ENCODE results near the gene ARHGAP18. TPM values are rescaled to one million over a fixed set of nuclear protein-coding genes. Genes with fewer than 3 reads are reported as not detected.

Gene ARHGAP18
- total and polyA plus RNA-seq, 3 donors from 2014 or later = 15.8 to 29.8 (median 23.8) TPM

GRCh38 chr6:129565811-129566210 lies 144.2 kb downstream of the ARHGAP18 start:
- peak overlapping the region in 1 of 2 donors; percentile 55 for H3K27ac ChIP-seq
- TF ChIP-seq CTCF (IDR thresholded peaks at IDR 0.05) = no peak
- no peak for TF ChIP-seq POLR2A (IDR thresholded peaks at IDR 0.05)
- DNase-seq = peak; percentile 74
- peaks cover 2% of the 10 kb centered on the region for H3K4me1 ChIP-seq
- no peak overlapping the region for H3K4me3 ChIP-seq
- H3K36me3 ChIP-seq (ENCODE audit: low read depth, missing control alignments) = no peaks in the 10 kb centered on the region
- no peaks in the 10 kb centered on the region for H3K27me3 ChIP-seq
- intact Hi-C loops (cut with DNase I; ENCODE audit: low total_unique reads) = no loop called here
- WGBS, 2 donors = 42 to 58% methylated on average over 2 of the region's 2 CpGs
- H3K9me3 ChIP-seq = no peaks in the 10 kb centered on the region

GRCh38 chr6:129565366-129565765 lies 144.6 kb downstream of the ARHGAP18 start:
- intact Hi-C loops (cut with DNase I; ENCODE audit: low total_unique reads) = no loop called here
- Histone ChIP-seq H3K27ac (peak overlapping the region in 1 of 2 donors; percentile 55), H3K27me3 (no peaks in the 10 kb centered on the region), H3K4me3 (no peak overlapping the region), H3K4me1 (peaks cover 2% of the 10 kb centered on the region), H3K9me3 (no peaks in the 10 kb centered on the region), H3K36me3 (ENCODE audit: low read depth, missing control alignments) (no peaks in the 10 kb centered on the region)
- TF ChIP-seq POLR2A (IDR thresholded peaks at IDR 0.05) = no peak
- TF ChIP-seq CTCF (IDR thresholded peaks at IDR 0.05) = no peak
- WGBS, 2 donors = 64 to 74% methylated on average over 4 of the region's 4 CpGs
- DNase-seq = no peak

GRCh38 chr6:129558248-129558647 lies 151.7 kb downstream of the ARHGAP18 start:
- Histone ChIP-seq H3K27me3 (no peaks in the 10 kb centered on the region), H3K9me3 (no peaks in the 10 kb centered on the region), H3K4me3 (no peak overlapping the region), H3K4me1 (no peaks in the 10 kb centered on the region), H3K36me3 (ENCODE audit: low read depth, missing control alignments) (no peaks in the 10 kb centered on the region), H3K27ac (no peak overlapping the region)
- intact Hi-C loops (cut with DNase I; ENCODE audit: low total_unique reads) = no loop called here
- WGBS, 2 donors = 82 to 89% methylated on average over 1 of the region's 1 CpG
- TF ChIP-seq CTCF (IDR thresholded peaks at IDR 0.05) (no peak), POLR2A (IDR thresholded peaks at IDR 0.05) (no peak)
- DNase-seq = no peak

- H3K4me3 ChIP-seq = no peak overlapping the region
- DNase-seq = no peak
- no peaks in the 10 kb centered on the region for H3K4me1 ChIP-seq
- WGBS, 2 donors = 69 to 78% methylated on average over 5 of the region's 5 CpGs
- H3K9me3 ChIP-seq = no peaks in the 10 kb centered on the region
- TF ChIP-seq POLR2A (IDR thresholded peaks at IDR 0.05) (no peak), CTCF (IDR thresholded peaks at IDR 0.05) (no peak)
- no peak overlapping the region for H3K27ac ChIP-seq
- no peaks in the 10 kb centered on the region for H3K27me3 ChIP-seq
- intact Hi-C loops (cut with DNase I; ENCODE audit: low total_unique reads) = no loop called here
- no peaks in the 10 kb centered on the region for H3K36me3 ChIP-seq (ENCODE audit: low read depth, missing control alignments)
Measured at GRCh38 chr6:129555206-129555832, 154.7 kb downstream of the ARHGAP18 start.

GRCh38 chr6:129552413-129552812 lies 157.6 kb downstream of the ARHGAP18 start:
- no peak for DNase-seq
- Histone ChIP-seq H3K36me3 (ENCODE audit: low read depth, missing control alignments) (no peaks in the 10 kb centered on the region), H3K9me3 (no peaks in the 10 kb centered on the region), H3K4me3 (no peak overlapping the region), H3K27me3 (no peaks in the 10 kb centered on the region), H3K4me1 (no peaks in the 10 kb centered on the region), H3K27ac (no peak overlapping the region)
- TF ChIP-seq POLR2A (IDR thresholded peaks at IDR 0.05) (no peak), CTCF (IDR thresholded peaks at IDR 0.05) (no peak)
- intact Hi-C loops (cut with DNase I; ENCODE audit: low total_unique reads) = no loop called here
- 74 to 88% methylated on average over 2 of the region's 2 CpGs for WGBS, 2 donors

Data from testis (tissue), 3 donors.